ENCODE results near the gene GSC2. TPM values are rescaled to one million over a fixed set of nuclear protein-coding genes. Genes with fewer than 3 reads are reported as not detected.

The GSC2 gene
- total RNA-seq, 6 experiments from 2014 or later = not detected

- Mint-ChIP-seq H3K4me3 (no peak overlapping the region), H3K27ac (no peak overlapping the region), H3K4me1 (ENCODE audit: low read depth) (peaks cover 14% of the 10 kb centered on the region), H3K9me3 (peaks cover 5% of the 10 kb centered on the region; the same call in 1 of the 2 replicates), H3K27me3 (ENCODE audit: insufficient read depth) (peaks cover 48% of the 10 kb centered on the region), H3K36me3 (ENCODE audit: low read depth) (peaks cover 14% of the 10 kb centered on the region)
- DNase-seq = no peak
- TF ChIP-seq, protein P1, sequence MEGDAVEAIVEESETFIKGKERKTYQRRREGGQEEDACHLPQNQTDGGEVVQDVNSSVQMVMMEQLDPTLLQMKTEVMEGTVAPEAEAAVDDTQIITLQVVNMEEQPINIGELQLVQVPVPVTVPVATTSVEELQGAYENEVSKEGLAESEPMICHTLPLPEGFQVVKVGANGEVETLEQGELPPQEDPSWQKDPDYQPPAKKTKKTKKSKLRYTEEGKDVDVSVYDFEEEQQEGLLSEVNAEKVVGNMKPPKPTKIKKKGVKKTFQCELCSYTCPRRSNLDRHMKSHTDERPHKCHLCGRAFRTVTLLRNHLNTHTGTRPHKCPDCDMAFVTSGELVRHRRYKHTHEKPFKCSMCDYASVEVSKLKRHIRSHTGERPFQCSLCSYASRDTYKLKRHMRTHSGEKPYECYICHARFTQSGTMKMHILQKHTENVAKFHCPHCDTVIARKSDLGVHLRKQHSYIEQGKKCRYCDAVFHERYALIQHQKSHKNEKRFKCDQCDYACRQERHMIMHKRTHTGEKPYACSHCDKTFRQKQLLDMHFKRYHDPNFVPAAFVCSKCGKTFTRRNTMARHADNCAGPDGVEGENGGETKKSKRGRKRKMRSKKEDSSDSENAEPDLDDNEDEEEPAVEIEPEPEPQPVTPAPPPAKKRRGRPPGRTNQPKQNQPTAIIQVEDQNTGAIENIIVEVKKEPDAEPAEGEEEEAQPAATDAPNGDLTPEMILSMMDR (IDR thresholded peaks at IDR 0.05) = no peak
Measured at GRCh38 chr22:19148417-19149046, 1.6 kb downstream of the GSC2 start.

DNA sequence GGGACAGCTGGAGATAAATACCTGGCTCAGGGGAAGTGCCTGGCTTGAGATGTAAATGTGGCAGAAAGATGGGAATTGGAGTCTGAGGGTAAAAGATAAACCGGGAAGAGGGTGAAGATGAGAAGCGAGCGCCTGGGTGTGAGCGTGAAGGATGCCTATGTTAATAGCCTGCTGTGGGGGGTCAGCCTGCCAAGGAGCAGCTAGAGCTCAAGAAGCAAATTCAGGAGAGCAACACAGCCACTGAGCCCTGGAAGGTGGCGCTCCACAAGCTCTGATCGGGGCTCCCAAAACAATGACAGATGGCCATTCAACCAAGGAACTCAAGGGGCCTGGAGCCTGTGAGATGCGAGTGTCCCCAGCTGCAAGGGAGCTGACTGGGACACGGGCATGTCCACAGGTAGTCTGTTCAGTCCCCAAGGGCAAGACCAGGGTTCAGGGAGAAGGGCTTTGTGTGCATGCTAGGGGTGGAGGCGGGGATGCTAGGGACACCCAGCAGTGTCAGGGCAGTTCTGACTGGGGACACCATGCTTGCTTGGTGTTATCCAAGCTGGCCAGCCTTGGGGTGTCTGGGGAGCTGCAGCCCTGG lies 2.8 kb downstream of the GSC2 start:
- Mint-ChIP-seq H3K9me3 (peaks cover 5% of the 10 kb centered on the region; the same call in 1 of the 2 replicates), H3K27me3 (ENCODE audit: insufficient read depth) (peaks cover 36% of the 10 kb centered on the region), H3K4me3 (no peak overlapping the region), H3K4me1 (ENCODE audit: low read depth) (peaks cover 18% of the 10 kb centered on the region), H3K27ac (no peak overlapping the region), H3K36me3 (ENCODE audit: low read depth) (peaks cover 14% of the 10 kb centered on the region)
- TF ChIP-seq, protein P1 (IDR thresholded peaks at IDR 0.05) = no peak
- no peak for DNase-seq

GRCh38 chr22:19146215-19146968 lies 3.7 kb downstream of the GSC2 start:
- H3K4me3 Mint-ChIP-seq = no peak overlapping the region
- H3K27ac Mint-ChIP-seq = no peak overlapping the region
- TF ChIP-seq, protein P1 (IDR thresholded peaks at IDR 0.05) = no peak

DNA sequence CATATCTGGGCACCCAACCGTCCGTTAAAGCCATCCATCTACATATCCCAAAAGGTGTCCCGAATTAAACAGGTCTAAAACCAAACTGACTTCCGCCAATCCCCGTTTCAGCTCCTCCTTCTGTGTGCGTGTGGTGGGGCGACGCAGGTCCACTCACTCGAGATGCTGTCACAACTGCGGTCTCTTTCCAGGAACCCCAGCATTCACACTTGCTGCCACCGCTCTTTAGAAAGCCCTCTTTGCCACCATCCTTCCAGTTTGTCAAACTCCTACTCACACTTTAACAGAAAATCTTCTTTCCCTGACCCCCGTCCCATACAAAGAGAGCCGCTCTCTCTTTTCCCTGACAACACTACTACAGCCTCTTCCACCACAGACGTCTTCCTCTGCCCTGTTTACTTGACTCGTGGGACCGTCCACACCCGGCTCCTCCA lies 6.1 kb downstream of the GSC2 start:
- TF ChIP-seq, protein P1 (IDR thresholded peaks at IDR 0.05) = no peak
- Mint-ChIP-seq H3K27ac (peak overlapping the region; percentile 89), H3K4me1 (ENCODE audit: low read depth) (peaks cover 18% of the 10 kb centered on the region), H3K9me3 (no peaks in the 10 kb centered on the region), H3K36me3 (ENCODE audit: low read depth) (peaks cover 8% of the 10 kb centered on the region), H3K27me3 (ENCODE audit: insufficient read depth) (peaks cover 18% of the 10 kb centered on the region), H3K4me3 (peak overlapping the region; percentile 96)
- DNase-seq = peak; percentile 11

More at GRCh38 chr22:19146215-19146968, 3.7 kb downstream of the GSC2 start:
- no peak for DNase-seq
- Mint-ChIP-seq H3K36me3 (ENCODE audit: low read depth) (peaks cover 8% of the 10 kb centered on the region), H3K27me3 (ENCODE audit: insufficient read depth) (peaks cover 27% of the 10 kb centered on the region), H3K4me1 (ENCODE audit: low read depth) (peaks cover 18% of the 10 kb centered on the region), H3K9me3 (peaks cover 5% of the 10 kb centered on the region; the same call in 1 of the 2 replicates)

- no peak overlapping the region for H3K27ac Mint-ChIP-seq
- peaks cover 10% of the 10 kb centered on the region for H3K27me3 Mint-ChIP-seq (ENCODE audit: insufficient read depth)
- peaks cover 8% of the 10 kb centered on the region for H3K36me3 Mint-ChIP-seq (ENCODE audit: low read depth)
- TF ChIP-seq, protein P1 (IDR thresholded peaks at IDR 0.05) = no peak
- no peaks in the 10 kb centered on the region for H3K9me3 Mint-ChIP-seq
- no peak for DNase-seq
- H3K4me1 Mint-ChIP-seq (ENCODE audit: low read depth) = peaks cover 18% of the 10 kb centered on the region
- H3K4me3 Mint-ChIP-seq = peak overlapping the region; percentile 96
Measured at GRCh38 chr22:19143212-19143611, 6.9 kb downstream of the GSC2 start.

All from HFFc6 (cell line).